CD4-positive, alpha-beta T cell treated with Interleukin-1 beta for 1 hour (primary cell): ENCODE measurements around the gene MAP1S.

Source experiments
- DNase-seq, 2 donors: peaks; one replicate each; pipeline ENCODE4 v3.0.0-alpha.2; 2020 to 2022

MAP1S gene

DNA sequence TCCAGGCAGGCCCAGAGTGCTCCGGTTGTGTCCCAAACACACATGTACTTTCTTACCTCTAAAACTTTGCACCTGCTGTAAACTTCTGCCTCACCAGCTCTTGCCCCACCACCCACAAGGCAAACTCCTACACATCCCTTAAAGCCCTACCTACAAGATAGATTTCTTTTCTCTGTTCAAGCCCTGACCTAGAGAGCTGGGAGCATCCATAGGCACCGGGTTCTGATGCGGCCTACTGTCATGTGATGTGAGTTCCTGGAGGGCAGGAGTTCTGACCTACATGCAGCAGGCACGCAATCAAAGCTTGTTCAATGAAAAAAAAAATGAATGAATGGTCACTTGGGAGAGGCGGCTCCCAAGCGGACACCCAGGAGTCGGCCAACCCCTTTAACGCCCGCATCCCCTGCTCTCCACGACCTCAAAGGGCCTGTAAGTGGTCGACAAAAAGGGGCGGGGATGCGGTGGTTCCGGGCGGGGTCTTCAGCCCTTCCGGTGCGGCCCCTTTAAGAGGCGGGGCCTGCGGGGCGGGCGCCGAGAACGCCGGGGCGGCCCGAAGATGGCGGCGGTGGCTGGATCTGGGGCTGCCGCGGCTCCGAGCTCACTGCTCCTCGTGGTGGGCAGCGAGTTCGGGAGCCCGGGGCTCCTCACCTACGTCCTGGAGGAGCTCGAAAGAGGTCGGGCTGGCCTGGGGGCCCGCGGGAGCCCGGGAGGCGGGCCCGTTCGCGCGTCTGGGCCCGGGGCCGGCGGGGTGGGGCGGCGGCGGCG lies at the start of gene MAP1S:
TSS of gene MAP1S (plus strand) at position 534 of the 765 bp plus-strand sequence. CDS start at position 557, 23 bp downstream.
- DNase-seq: peak; percentile 59 to 66

- DNase-seq: peak; percentile 11 to 20
Measured at GRCh38 chr19:17671906-17672305, 47.4 kb upstream of the MAP1S start.

DNA sequence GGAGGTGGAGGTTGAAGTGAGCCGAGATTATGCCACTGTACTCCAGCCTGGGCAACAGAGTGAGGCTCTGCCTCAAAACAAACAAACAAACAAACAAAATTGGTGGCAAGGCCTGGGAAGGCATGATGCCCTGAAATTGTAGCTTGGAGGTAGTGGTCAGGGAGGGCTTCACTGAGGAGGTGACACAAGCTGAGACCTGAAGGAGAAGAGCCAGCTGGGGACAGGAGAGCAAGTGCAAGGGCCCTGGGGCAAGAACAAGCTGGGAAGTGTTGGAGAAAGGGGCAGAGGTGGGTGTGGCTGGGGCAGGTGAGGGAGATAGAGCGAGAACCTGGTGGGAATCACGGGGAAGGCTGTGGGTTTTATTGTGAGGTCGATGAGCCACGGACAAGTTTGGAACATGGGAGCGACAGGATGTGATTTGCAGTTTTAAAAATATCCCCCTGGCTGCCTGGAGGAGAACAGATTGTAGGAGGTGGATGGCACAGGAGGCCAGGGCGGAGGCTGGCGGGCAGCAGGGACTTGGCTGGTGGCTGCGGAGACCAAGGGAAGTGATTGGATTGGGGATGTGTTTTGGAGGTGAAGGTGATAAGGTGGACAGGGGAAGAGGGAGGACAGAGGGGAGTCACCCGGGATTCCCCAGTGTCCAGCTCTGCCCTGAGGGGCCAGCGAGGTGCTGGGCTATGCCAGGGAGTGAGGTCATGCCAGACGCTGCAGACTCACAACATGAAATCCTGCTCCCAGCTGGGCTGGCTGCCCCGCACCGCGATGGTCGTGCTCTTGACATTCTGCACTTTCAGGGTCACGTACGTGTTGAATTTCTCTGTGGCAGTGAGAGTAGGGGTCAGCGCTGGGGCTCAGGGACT lies 45.1 kb upstream of the MAP1S start:
- DNase-seq: no peak

GRCh38 chr19:17676295-17676694 lies 43.0 kb upstream of the MAP1S start:
- no peak for DNase-seq

DNA sequence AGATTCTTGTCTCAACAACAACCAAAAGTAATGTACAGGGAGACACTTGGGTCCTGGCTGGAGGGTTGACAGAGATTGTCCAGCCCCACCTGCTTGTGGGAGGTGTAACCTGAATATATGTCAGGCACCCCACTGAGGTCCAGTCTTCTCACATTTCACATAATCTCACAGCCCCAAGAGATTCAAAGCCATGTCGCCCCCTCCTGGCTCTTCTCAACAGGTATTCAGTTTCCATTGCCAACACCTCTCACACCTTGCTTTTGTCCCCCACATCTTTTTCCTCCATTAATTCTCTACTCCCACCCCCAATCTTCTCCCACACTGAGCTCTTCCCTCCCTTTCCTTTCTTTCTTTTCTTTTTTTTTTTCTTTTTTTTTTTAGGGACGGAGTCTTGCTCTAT lies 42.3 kb upstream of the MAP1S start:
- DNase-seq: no peak

DNA sequence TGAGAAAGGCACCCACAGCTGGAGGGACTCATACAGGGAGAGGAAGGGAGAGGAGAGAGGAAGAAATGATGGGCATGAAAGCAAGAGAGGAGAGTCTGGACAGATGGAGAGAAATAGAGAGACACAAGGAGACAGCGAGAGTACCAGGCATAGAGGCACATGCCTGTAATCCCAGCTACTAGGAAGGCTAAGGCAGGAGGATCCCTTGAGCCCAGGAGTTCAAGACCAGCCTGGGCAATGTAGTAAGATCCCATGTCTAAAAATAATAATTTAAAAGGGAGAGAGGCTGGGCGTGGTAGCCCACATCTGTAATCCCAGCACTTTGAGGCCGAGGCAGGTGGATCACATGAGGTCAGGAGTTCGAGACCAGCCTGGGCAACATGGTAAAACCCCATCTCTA lies 40.4 kb upstream of the MAP1S start:
- no peak for DNase-seq

- no peak for DNase-seq
Measured at GRCh38 chr19:17679526-17680229, 39.6 kb upstream of the MAP1S start.

GRCh38 chr19:17680230-17680722 lies 39.0 kb upstream of the MAP1S start:
- peak; percentile 64 to 81 for DNase-seq

DNA sequence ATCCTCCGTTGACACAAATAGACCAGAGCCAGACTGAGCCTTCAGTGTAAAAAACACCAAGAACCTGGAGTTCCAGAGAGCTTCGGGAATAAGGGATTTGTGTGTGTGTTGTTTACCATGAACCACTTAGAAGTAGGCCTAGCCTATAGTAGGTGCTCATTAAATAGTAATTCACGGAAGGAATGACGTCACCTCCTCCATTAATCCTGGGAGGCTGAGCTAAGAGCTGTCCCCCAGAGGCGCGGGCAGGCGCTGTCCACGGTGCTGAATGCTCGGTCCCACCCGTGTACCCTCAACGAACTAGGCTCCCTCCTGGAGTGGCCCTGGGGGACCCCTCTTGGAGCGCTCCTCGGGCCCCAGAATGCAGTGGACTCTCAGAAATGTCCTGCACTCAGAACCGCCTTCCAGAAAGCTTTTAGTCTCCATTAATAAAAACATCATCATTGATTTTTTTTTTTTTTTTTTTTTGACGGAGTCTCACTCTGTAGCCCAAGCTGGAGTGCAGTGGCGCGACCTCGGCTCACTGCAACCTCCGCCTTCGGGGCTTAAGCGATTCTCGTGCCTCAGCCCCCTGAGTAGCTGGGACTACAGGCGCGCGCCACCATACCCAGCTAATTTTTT lies 37.7 kb upstream of the MAP1S start:
- peak; percentile 11 to 15 for DNase-seq

DNA sequence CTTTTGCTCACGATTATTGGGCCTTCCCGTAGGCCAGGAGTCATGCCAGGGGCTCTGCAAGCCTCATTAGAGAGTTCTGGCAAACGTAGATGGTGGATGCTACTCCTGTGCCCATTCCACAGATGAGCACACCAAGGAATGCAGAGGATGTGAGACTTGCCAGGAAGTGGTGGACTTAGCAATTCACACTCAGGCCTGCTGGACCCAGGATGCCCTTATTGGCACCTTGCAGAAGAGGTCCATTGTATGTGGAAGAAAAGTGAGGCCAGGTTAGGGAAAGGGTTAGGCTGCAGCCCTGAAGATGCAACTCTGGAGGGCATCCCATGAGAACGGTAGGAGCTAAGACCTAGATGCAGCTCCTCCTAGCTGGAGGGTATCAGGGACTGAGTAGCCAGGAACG lies 37.0 kb upstream of the MAP1S start:
- DNase-seq: no peak

- no peak for DNase-seq
Measured at GRCh38 chr19:17683078-17683477, 36.2 kb upstream of the MAP1S start.

- DNase-seq: no peak
Measured at GRCh38 chr19:17684256-17684655, 35.0 kb upstream of the MAP1S start.

- no peak for DNase-seq
Measured at GRCh38 chr19:17685451-17686022, 33.7 kb upstream of the MAP1S start.

- no peak for DNase-seq
Measured at GRCh38 chr19:17686023-17686521, 33.2 kb upstream of the MAP1S start.

- DNase-seq: no peak
Measured at GRCh38 chr19:17686592-17687024, 32.7 kb upstream of the MAP1S start.

- no peak for DNase-seq
Measured at GRCh38 chr19:17687141-17687856, 32.0 kb upstream of the MAP1S start.

DNA sequence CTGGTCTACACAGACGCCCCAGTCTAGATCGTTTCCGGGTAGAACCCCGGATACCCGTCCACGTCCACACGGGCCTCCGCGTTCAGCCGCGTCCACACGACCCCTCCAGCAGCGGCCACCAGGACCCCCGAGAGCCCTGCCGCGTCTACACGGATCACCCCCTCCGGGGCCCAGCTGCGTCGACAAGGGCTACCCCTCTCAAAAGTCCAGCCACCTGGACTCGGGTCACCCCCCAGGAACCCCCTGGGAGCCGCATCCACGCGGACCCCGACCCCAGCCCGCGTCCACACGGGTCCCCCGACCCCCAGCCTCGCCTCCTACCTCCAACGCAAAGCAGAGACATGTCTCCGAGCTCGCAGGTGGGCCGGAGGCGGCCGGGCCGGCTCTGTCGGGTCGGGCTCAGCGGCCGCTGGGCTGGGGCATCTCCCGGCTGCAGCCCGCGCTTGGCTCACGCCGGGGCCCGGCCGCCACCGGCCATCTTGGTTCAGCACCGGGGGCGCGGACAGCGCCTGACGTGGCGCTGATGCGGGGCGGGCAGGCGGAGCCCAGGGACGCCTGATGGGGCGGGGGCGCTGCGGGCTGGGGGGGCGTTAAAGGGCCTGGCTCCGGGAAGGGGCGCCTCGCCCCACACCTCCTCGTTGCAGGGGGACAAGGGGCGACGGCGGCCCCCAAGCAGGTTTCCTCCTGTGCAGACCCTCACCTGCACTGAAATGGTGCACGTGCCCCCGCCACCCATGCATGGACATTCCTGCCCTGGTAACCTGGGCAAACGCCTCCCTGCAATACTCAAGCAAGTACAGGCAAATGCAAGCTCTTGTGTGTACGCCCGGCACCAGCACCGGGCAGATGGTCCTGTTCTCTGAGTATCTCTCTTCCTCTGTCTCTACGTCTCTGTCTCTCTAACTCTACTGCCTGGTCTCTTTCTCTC lies 31.2 kb upstream of the MAP1S start, which contains the start of gene UNC13A:
TSS of gene UNC13A (minus strand) at position 498 of the 928 bp plus-strand sequence. CDS start at position 343, 155 bp downstream.
- peak; percentile 25 to 34 for DNase-seq

GRCh38 chr19:17688853-17689595 lies 30.3 kb upstream of the MAP1S start:
- DNase-seq: no peak

DNA sequence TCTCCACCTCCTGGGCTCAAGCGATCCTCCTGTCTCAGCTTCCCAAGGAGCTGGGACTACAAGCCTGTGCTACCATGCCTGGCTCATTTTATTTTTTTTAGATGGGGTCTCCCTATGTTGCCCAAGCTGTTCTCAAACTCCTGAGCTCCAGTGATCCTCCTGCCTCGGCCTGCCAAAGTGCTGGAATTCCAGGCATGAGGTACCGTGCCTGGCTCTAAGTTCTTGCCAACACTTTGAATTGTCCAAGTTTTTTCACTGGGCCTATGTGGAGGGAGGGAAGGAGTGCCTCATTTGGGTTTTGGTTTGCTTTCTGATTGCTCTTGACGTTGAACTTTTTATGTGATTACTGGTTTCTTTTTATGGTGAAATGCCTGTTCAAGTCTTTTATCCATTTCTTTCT lies 26.7 kb upstream of the MAP1S start:
- DNase-seq: no peak
